ENCODE measurements around the gene TMEM30A. TPM values are rescaled to one million over a fixed set of nuclear protein-coding genes. Genes with fewer than 3 reads are reported as not detected.

TMEM30A gene
- total and polyA plus RNA-seq, 2 donors (not counting 3 experiments of a cell fraction or from before 2014, with no cell fraction given), result 42.2 to 197 TPM

GRCh38 chr6:75266716-75267291 lies 17.8 kb downstream of the TMEM30A start:
- ChIA-PET CTCF (interaction anchor here (0.8 to 3.3 kb wide), 24 partner anchors 9 to 337 kb away, joined by 3 to 95 read pairs (median 6); partner anchors contain the start of gene TMEM30A), POLR2A (no interaction called here)
- intact Hi-C loops (cut with micrococcal nuclease) (loop anchor here (1.0 kb wide), 2 partner anchors 30 to 259 kb away; no protein-coding TSS in a partner anchor), dilution Hi-C loops (cut with MboI; ENCODE audit: extremely low pct_ligation_motif_present, low sequenced_read_pairs) (no loop called here)
- H3K27ac ChIP-seq (ENCODE audit: insufficient read depth, low read depth, low read length), result no peak overlapping the region
- no peak for TF ChIP-seq JUN (IDR thresholded peaks at IDR 0.05; ENCODE audit: borderline replicate concordance, insufficient read depth, insufficient read length, low read depth)
- TF ChIP-seq POLR2A (IDR thresholded peaks at IDR 0.05; ENCODE audit: low read depth, low read length), result no peak
- peak; percentile 58 to 59 for TF ChIP-seq CTCF (IDR thresholded peaks at IDR 0.05; ENCODE audit: extremely low read depth in 1 of 2, insufficient read depth in 1 of 2, low read depth in 1 of 2, low read length in 2 of 2)
- peak overlapping the region; percentile 32 for H3K9ac ChIP-seq (replicated peaks; ENCODE audit: extremely low read depth, insufficient read depth, low read length)
- peaks cover 0 to 10% of the 10 kb centered on the region in 2 experiments for H3K36me3 ChIP-seq (ENCODE audit: control insufficient read depth in 2 of 2, extremely low read depth in 1 of 2, insufficient read depth in 2 of 2, low read length in 2 of 2)
- H3K27me3 ChIP-seq (ENCODE audit: control insufficient read depth in 2 of 2, insufficient read depth in 2 of 2, low read length in 2 of 2), result no peaks in the 10 kb centered on the region
- H2AFZ ChIP-seq (ENCODE audit: low read depth, low read length), result no peak overlapping the region
- no TSS peak for BruUV-seq (replicated peaks)
- H3K4me2 ChIP-seq (ENCODE audit: insufficient read depth, low read length), result peak overlapping the region; percentile 88
- H3K4me3 ChIP-seq (replicated peaks in 1 of 3; ENCODE audit: insufficient read depth in 1 of 3, low read depth in 1 of 3, low read length in 3 of 3), result no peak overlapping the region
- H3K9me3 ChIP-seq (replicated peaks; ENCODE audit: control insufficient read depth, insufficient read depth, low read length), result no peaks in the 10 kb centered on the region
- peak; percentile 49 for FAIRE-seq
- peaks cover 77% of the 10 kb centered on the region for H3K79me2 ChIP-seq (ENCODE audit: control insufficient read depth, insufficient read depth, low read length)
- H3K4me1 ChIP-seq (ENCODE audit: control insufficient read depth, extremely low read depth, insufficient read depth, low read length), result peaks cover 19% of the 10 kb centered on the region
- no peaks in the 10 kb centered on the region for H3K9me1 ChIP-seq (replicated peaks; ENCODE audit: control insufficient read depth, extremely low read depth, insufficient read depth, low read length)
- no peaks in the 10 kb centered on the region for H4K20me1 ChIP-seq (replicated peaks; ENCODE audit: control insufficient read depth, extremely low read depth, insufficient read depth, low read length)
- peak; percentile 75 for DNase-seq (ENCODE audit: low read depth, low spot score)

GRCh38 chr6:75263401-75263750 lies 21.2 kb downstream of the TMEM30A start:
- no peak overlapping the region for H3K27ac ChIP-seq (ENCODE audit: insufficient read depth, low read depth, low read length)
- TF ChIP-seq EZH2 (IDR thresholded peaks at IDR 0.05; ENCODE audit: borderline replicate concordance, low read depth, low read length, severe bottlenecking), result no peak
- TF ChIP-seq JUN (IDR thresholded peaks at IDR 0.05; ENCODE audit: borderline replicate concordance, insufficient read depth, insufficient read length, low read depth), result no peak
- TF ChIP-seq FOS (IDR thresholded peaks at IDR 0.05; ENCODE audit: borderline replicate concordance, insufficient read depth, low read length), result no peak
- TF ChIP-seq POLR2AphosphoS5 (IDR thresholded peaks at IDR 0.05; ENCODE audit: insufficient read depth, low read depth, low read length), result no peak
- no peak for TF ChIP-seq MAX (IDR thresholded peaks at IDR 0.05; ENCODE audit: insufficient read depth, insufficient read length)
- peaks cover 15% of the 10 kb centered on the region for H3K4me1 ChIP-seq (ENCODE audit: control insufficient read depth, extremely low read depth, insufficient read depth, low read length)
- no peak overlapping the region for H2AFZ ChIP-seq (ENCODE audit: low read depth, low read length)
- intact Hi-C loops (cut with micrococcal nuclease) (no loop called here), dilution Hi-C loops (cut with MboI; ENCODE audit: extremely low pct_ligation_motif_present, low sequenced_read_pairs) (no loop called here)
- H3K9me1 ChIP-seq (replicated peaks; ENCODE audit: control insufficient read depth, extremely low read depth, insufficient read depth, low read length), result no peaks in the 10 kb centered on the region
- H3K4me3 ChIP-seq (replicated peaks in 1 of 3; ENCODE audit: insufficient read depth in 1 of 3, low read depth in 1 of 3, low read length in 3 of 3), result no peak overlapping the region
- no peak overlapping the region for H3K4me2 ChIP-seq (ENCODE audit: insufficient read depth, low read length)
- BruUV-seq (replicated peaks), result no TSS peak
- peaks cover 53% of the 10 kb centered on the region for H3K79me2 ChIP-seq (ENCODE audit: control insufficient read depth, insufficient read depth, low read length)
- H4K20me1 ChIP-seq (replicated peaks; ENCODE audit: control insufficient read depth, extremely low read depth, insufficient read depth, low read length), result no peaks in the 10 kb centered on the region
- DNase-seq (ENCODE audit: low read depth, low spot score) (no peak), FAIRE-seq (no peak)
- peaks cover 8 to 15% of the 10 kb centered on the region in 2 experiments for H3K36me3 ChIP-seq (ENCODE audit: control insufficient read depth in 2 of 2, extremely low read depth in 1 of 2, insufficient read depth in 2 of 2, low read length in 2 of 2)
- H3K27me3 ChIP-seq (ENCODE audit: control insufficient read depth in 2 of 2, insufficient read depth in 2 of 2, low read length in 2 of 2), result no peaks in the 10 kb centered on the region
- POLR2A ChIA-PET, result no interaction called here
- CTCF ChIA-PET, result interaction anchor here (0.9 to 1.5 kb wide), 3 partner anchors 16 to 276 kb away, joined by 3 read pairs; no protein-coding TSS in a partner anchor
- H3K9ac ChIP-seq (replicated peaks; ENCODE audit: extremely low read depth, insufficient read depth, low read length), result no peak overlapping the region
- H3K9me3 ChIP-seq (replicated peaks; ENCODE audit: control insufficient read depth, insufficient read depth, low read length), result no peaks in the 10 kb centered on the region

Measured in endothelial cell of umbilical vein (primary cell).